Upper lobe of left lung (tissue), 4 donors: ENCODE data around the gene FRMPD1.

ENCODE experiments used
- CTCF ChIP-seq, 6 experiments: fragments of 450-650 bp in 4 of 6; fragments of 200-600 bp in 2 of 6; sonication (generic) in 2 of 6; IDR thresholded peaks; one replicate each; pipeline ENCODE4 v1.5.1; 2016 to 2019; ENCODE audit warnings: antibody characterized with exemption in 6 of 6
- EP300 ChIP-seq, 4 donors: sonication (generic); formaldehyde crosslinking; IDR thresholded peaks; one replicate each; pipeline ENCODE4 v1.5.1; 2017; ENCODE audit warnings: antibody characterized with exemption in 4 of 4, control low read depth in 2 of 4
- POLR2A ChIP-seq, 4 donors: fragments of 450-650 bp; IDR thresholded peaks; one replicate each; pipeline ENCODE4 v1.5.1; 2016 to 2017; ENCODE audit warnings: antibody characterized with exemption in 4 of 4, mild to moderate bottlenecking in 2 of 4

- no peak for TF ChIP-seq CTCF (IDR thresholded peaks at IDR 0.05)
- no peak for TF ChIP-seq POLR2A (IDR thresholded peaks at IDR 0.05)
- TF ChIP-seq EP300 (IDR thresholded peaks at IDR 0.05), result no peak
These were observed 33.6 kb upstream of the FRMPD1 start for GRCh38 chr9:37617161-37617560.
